Small intestine (tissue), 7 donors: ENCODE results near the gene RASL12. TPM values are rescaled to one million over a fixed set of nuclear protein-coding genes. Genes with fewer than 3 reads are reported as not detected.
A peak's percentile ranks its signal among the peaks of the same experiment; 100 is the strongest.

Experiments used
- DNase-seq, 2 donors: peaks; one replicate each; pipeline versions ENCODE4 v3.0.0 to v3.0.0-alpha.2; 2013
- FAIRE-seq: peaks from 2 replicates; lab custom pipeline; 2012; peaks lifted over from hg19 to GRCh38; lab: Jason Lieb, UNC
- H3K27ac ChIP-seq, 3 donors: one replicate each; pipeline ENCODE4 v1.5.1; 2013; ENCODE audit warnings: low read length in 2 of 3, mild to moderate bottlenecking in 2 of 3, control low read depth in 1 of 3, inconsistent platforms in 1 of 3, low read depth in 1 of 3, moderate library complexity in 1 of 3
- H3K27me3 ChIP-seq, 3 donors: one replicate each; pipeline ENCODE4 v1.6.1; 2013; ENCODE audit warnings: low read length in 3 of 3, inconsistent platforms in 1 of 3; ENCODE audit not compliant: control insufficient read depth in 3 of 3, insufficient read depth in 3 of 3
- H3K36me3 ChIP-seq, 3 donors: one replicate each; pipeline ENCODE4 v1.6.1; 2013; ENCODE audit warnings: low read length in 3 of 3, inconsistent platforms in 1 of 3, low read depth in 1 of 3, mild to moderate bottlenecking in 1 of 3, moderate library complexity in 1 of 3; ENCODE audit not compliant: control insufficient read depth in 3 of 3, insufficient read depth in 2 of 3
- H3K4me1 ChIP-seq, 3 donors: one replicate each; pipeline ENCODE4 v1.6.1; 2013; ENCODE audit warnings: low read length in 2 of 3, inconsistent platforms in 1 of 3, low read depth in 1 of 3, mild to moderate bottlenecking in 1 of 3, moderate library complexity in 1 of 3; ENCODE audit not compliant: control insufficient read depth in 3 of 3, insufficient read depth in 2 of 3
- H3K4me3 ChIP-seq, 3 donors: one replicate each; pipeline ENCODE4 v1.5.1; 2013; ENCODE audit warnings: low read length in 3 of 3, control low read depth in 1 of 3, inconsistent platforms in 1 of 3, low read depth in 1 of 3, mild to moderate bottlenecking in 1 of 3, moderate library complexity in 1 of 3
- H3K9me3 ChIP-seq, 2 donors: one replicate each; pipeline ENCODE4 v1.6.1; 2013; ENCODE audit warnings: low read depth in 1 of 2, low read length in 1 of 2; ENCODE audit not compliant: control insufficient read depth in 2 of 2, insufficient read depth in 1 of 2
- WGBS, 3 donors: extraction: QIAGEN DNeasy Blood & Tissue Kit; methylation state at CpG; one replicate each; pipeline ENCODE4 v1.1.7; 2013; 5-methylcytosine and 5-hydroxymethylcytosine counted together
- polyA plus RNA-seq, 4 donors: library from polyadenylated mRNA; stranded (reverse) in 3 of 4; unstranded in 1 of 4; fragments of 200-250 nt in 3 of 4; fragments of 120-200 nt in 1 of 4; gene quantifications; one replicate each; pipeline versions ENCODE4 v1.2.1 to v1.2.3, GENCODE V29; 2013
- donor health status: healthy with polysubstance abuse.
- donor health status: control.
- donor health status: control.
- donor health status: Bipolar disorder and iron deficiency.
- donor health status: healthy.

Gene RASL12
- polyA plus RNA-seq, 4 donors, result 0.45 to 7.7 (median 2.2) TPM

DNA sequence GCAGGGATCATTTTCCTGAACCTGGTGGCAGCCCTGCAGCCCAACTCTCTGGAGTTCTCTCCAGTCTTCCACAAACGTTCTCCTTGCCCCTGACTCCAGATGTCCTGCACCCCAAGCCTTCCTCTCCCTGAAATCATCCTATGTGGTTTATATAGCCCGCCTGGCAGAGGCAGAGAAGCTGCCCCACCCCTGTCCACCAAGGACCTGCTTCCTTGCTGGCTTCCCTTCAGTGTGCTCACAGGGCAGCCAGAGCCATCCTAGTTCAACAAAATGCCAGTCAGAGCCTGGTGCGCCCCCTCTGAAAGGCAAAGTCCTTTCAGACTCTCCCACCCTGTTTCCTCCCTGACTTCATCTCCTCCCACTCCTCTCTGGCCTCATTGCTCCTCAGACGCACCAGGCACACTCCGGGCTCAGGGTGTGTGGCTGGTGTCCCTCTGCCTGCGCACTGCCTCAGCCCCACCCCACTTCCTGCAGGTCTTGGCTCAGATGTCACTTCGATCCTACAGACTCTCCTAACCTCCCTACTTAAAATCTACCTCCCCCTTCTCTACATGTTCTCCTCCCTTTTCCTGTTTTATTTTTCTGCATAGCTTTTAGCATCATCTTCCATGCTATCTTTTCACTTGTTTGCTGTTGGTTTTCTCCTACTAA is 14.6 kb upstream of the RASL12 start:
- H3K27ac ChIP-seq, result no peak overlapping the region
- WGBS, 3 donors, result 6 to 12% (median 7%) methylated on average over 7 of the region's 7 CpGs
- H3K27me3 ChIP-seq, result peaks cover 0 to 8% (median 0%) of the 10 kb centered on the region in 3 donors

GRCh38 chr15:65081758-65082157 is 14.0 kb upstream of the RASL12 start:
- Histone ChIP-seq H3K27ac (no peak overlapping the region), H3K27me3 (peaks cover 0 to 12% (median 0%) of the 10 kb centered on the region in 3 donors)
- no peak for FAIRE-seq

More for the DNA sequence above, 14.6 kb upstream of the RASL12 start:
- no peak overlapping the region for H3K4me3 ChIP-seq
- H3K36me3 ChIP-seq, result no peaks in the 10 kb centered on the region
- DNase-seq (peak; percentile 75 to 79), FAIRE-seq (no peak)
- peaks cover 0 to 46% (median 12%) of the 10 kb centered on the region in 3 donors for H3K4me1 ChIP-seq
- H3K9me3 ChIP-seq, result no peaks in the 10 kb centered on the region

GRCh38 chr15:65081270-65081669 is 13.5 kb upstream of the RASL12 start:
- no peak overlapping the region for H3K4me3 ChIP-seq
- WGBS, 3 donors, result 54 to 61% (median 55%) methylated on average over 6 of the region's 6 CpGs
- no peak overlapping the region for H3K27ac ChIP-seq
- no peaks in the 10 kb centered on the region for H3K36me3 ChIP-seq
- H3K9me3 ChIP-seq, result peaks cover 0 to 3% of the 10 kb centered on the region in 2 donors
- H3K4me1 ChIP-seq, result peaks cover 0 to 35% (median 12%) of the 10 kb centered on the region in 3 donors
- no peak for FAIRE-seq
- H3K27me3 ChIP-seq, result peaks cover 0 to 17% (median 0%) of the 10 kb centered on the region in 3 donors
- no peak for DNase-seq

More at GRCh38 chr15:65081758-65082157, 14.0 kb upstream of the RASL12 start:
- Histone ChIP-seq H3K9me3 (peaks cover 0 to 3% of the 10 kb centered on the region in 2 donors), H3K4me3 (no peak overlapping the region), H3K36me3 (no peaks in the 10 kb centered on the region), H3K4me1 (peaks cover 0 to 39% (median 12%) of the 10 kb centered on the region in 3 donors)
- 78 to 91% (median 83%) methylated on average over 5 of the region's 5 CpGs for WGBS, 3 donors
- DNase-seq, result no peak

- Histone ChIP-seq H3K4me3 (no peak overlapping the region), H3K9me3 (peaks cover 0 to 5% of the 10 kb centered on the region in 2 donors), H3K27ac (no peak overlapping the region), H3K27me3 (peaks cover 0 to 17% (median 0%) of the 10 kb centered on the region in 3 donors), H3K4me1 (peaks cover 0 to 28% (median 5%) of the 10 kb centered on the region in 3 donors), H3K36me3 (no peaks in the 10 kb centered on the region)
- peak in 1 of 2 donors; percentile 29 for DNase-seq
- no peak for FAIRE-seq
- WGBS, 3 donors, result 81 to 91% (median 82%) methylated on average over 5 of the region's 5 CpGs
Observed at GRCh38 chr15:65079580-65079979, 11.8 kb upstream of the RASL12 start.

DNA sequence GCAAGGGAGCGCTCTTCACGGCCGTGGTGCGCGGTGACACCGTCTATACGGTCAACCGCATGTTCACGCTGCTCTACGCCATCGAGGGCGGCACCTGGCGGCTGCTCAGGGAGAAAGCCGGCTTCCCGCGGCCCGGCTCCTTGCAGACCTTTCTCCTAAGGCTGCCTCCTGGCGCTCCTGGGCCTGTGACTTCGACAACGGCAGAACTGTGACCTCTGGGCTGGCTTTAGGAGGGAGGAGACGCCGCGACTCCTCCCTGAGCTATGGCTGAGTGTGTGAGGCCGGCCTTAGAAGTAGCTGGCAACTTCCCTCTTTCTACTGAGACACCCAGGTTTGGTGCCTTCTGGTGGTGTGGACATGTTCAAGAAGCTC is 10.2 kb upstream of the RASL12 start:
- DNase-seq (peak; percentile 90 to 93), FAIRE-seq (no peak)
- WGBS, 3 donors, result 9 to 14% (median 12%) methylated on average over 24 of the region's 24 CpGs
- no peak overlapping the region for H3K4me3 ChIP-seq
- H3K27me3 ChIP-seq, result peaks cover 0 to 17% (median 0%) of the 10 kb centered on the region in 3 donors
- peaks cover 0 to 18% (median 5%) of the 10 kb centered on the region in 3 donors for H3K4me1 ChIP-seq
- peaks cover 0 to 5% of the 10 kb centered on the region in 2 donors for H3K9me3 ChIP-seq
- H3K27ac ChIP-seq, result peak overlapping the region in 1 of 3 donors; percentile 52
- H3K36me3 ChIP-seq, result no peaks in the 10 kb centered on the region

GRCh38 chr15:65077291-65077980 is 9.6 kb upstream of the RASL12 start:
- no peak overlapping the region for H3K27ac ChIP-seq
- no peaks in the 10 kb centered on the region for H3K36me3 ChIP-seq
- FAIRE-seq, result no peak
- DNase-seq, result no peak
- peaks cover 0 to 17% (median 0%) of the 10 kb centered on the region in 3 donors for H3K27me3 ChIP-seq
- peaks cover 0 to 13% (median 5%) of the 10 kb centered on the region in 3 donors for H3K4me1 ChIP-seq
- WGBS, 3 donors, result 67 to 78% (median 70%) methylated on average over 73 to 85 of the region's 85 CpGs
- H3K9me3 ChIP-seq, result peaks cover 0 to 5% of the 10 kb centered on the region in 2 donors
- no peak overlapping the region for H3K4me3 ChIP-seq

GRCh38 chr15:65076486-65077290 is 8.9 kb upstream of the RASL12 start, which contains the start of gene KBTBD13:
KBTBD13 (plus strand) TSS chr15:65076746; CDS start chr15:65076816, 70 bp downstream.
- Histone ChIP-seq H3K27ac (no peak within 1 kb of the TSS), H3K4me3 (no peak within 1 kb of the TSS), H3K27me3 (peaks cover 0 to 16% (median 0%) of the 10 kb centered on the region in 3 donors), H3K4me1 (peaks cover 0 to 8% (median 5%) of the 10 kb centered on the region in 3 donors), H3K9me3 (peaks cover 0 to 5% of the 10 kb centered on the region in 2 donors), H3K36me3 (no peaks in the 10 kb centered on the region)
- FAIRE-seq, result no peak
- 81 to 90% (median 81%) methylated on average over 65 to 73 of the region's 73 CpGs for WGBS, 3 donors
- no peak for DNase-seq
